VCaP (cell line): ENCODE data around the gene WAPL.
"Not testable (repeated sequence)": the region's sequence is repeated elsewhere in the genome, so short reads cannot be mapped to it uniquely, and the experiment has no call there.

Experiments
- H3K27ac ChIP-seq: fragments of 450-650 bp; 2 replicates; pipeline ENCODE4 v1.5.1; 2017
- TF ChIP-seq, protein P1 (sequence below): fragments of 450-650 bp; conservative IDR thresholded peaks from 2 replicates; pipeline ENCODE4 v1.5.1; 2017; ENCODE audit warnings: mild to moderate bottlenecking, moderate library complexity

The WAPL gene

DNA sequence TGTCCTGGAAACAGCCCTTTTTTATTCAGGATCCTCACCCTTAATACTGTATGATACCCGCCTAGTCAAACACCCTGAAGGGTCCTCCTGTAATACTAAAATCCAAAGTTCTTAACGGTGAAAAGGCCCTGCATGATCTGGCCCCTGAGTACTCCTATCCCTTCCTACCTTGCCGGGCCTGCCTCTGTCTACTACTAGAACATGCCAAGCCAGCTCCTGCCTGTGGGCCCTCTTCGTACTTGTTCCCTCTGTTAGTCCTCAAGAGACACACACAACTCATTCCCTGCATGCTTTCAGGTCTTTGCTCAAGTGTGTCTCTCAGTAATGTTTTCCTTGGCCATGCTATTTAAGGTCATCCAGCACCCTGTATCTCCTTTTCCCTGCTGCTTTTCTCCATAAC is 5.0 kb upstream of the WAPL start:
- TF ChIP-seq, protein P1, sequence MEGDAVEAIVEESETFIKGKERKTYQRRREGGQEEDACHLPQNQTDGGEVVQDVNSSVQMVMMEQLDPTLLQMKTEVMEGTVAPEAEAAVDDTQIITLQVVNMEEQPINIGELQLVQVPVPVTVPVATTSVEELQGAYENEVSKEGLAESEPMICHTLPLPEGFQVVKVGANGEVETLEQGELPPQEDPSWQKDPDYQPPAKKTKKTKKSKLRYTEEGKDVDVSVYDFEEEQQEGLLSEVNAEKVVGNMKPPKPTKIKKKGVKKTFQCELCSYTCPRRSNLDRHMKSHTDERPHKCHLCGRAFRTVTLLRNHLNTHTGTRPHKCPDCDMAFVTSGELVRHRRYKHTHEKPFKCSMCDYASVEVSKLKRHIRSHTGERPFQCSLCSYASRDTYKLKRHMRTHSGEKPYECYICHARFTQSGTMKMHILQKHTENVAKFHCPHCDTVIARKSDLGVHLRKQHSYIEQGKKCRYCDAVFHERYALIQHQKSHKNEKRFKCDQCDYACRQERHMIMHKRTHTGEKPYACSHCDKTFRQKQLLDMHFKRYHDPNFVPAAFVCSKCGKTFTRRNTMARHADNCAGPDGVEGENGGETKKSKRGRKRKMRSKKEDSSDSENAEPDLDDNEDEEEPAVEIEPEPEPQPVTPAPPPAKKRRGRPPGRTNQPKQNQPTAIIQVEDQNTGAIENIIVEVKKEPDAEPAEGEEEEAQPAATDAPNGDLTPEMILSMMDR: no peak

DNA sequence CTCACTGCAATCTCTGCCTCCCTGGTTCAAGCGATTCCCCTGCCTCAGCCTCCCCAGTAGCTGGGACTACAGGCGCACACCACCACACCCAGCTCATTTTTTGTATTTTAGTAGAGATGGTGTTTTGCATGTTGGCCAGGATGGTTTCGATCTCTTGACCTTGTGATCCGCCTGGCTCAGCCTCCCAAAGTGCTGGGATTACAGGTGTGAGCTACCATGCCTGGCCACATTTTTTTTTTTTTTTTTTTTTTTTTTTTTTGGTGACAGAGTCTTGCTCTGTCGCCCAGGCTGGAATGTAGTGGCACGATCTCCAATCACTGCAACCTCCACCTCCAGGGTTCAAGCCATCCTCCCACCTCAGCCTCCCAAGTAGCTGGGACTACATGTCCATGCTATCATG is 4.1 kb upstream of the WAPL start:
- H3K27ac ChIP-seq: not testable (repeated sequence)

More for the DNA sequence above, 5.0 kb upstream of the WAPL start:
- no peak overlapping the region for H3K27ac ChIP-seq

DNA sequence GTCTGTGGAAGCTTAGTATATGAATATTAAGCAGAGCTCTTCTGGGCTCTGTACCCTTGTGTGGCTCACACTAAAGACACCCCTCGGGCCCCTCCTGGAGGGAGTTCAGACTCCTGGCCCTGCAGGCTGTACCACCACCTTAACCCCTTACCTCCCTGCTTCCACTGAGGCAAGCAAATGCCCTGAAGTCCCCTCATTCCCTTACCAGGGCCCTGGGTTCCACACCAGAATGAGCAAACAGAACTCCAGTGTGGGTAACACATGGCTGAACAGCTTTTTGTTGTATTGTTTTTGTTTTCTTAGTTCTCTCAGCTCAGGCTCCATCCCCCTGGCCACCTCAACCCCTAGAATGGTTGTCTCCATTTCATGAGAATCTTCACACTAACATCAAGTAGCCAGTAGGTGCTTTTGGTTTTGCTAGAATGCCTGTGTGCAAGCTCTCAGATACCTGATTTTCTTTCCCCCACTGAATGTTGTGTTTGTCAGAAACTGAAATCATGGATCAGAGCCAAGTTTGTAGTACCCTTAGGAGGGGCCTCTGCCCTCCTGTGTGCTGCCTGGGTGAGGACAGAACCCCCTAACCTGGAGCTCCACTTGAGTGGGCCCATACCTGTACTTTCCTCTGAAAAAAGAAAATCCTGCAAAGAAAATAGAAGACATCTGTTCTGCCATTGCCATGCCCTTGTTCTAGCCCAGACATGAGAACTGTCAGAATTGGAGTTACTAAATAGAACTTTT is 2.8 kb upstream of the WAPL start:
- TF ChIP-seq, protein P1: no peak
- no peak overlapping the region; the same call in 1 of the 2 replicates for H3K27ac ChIP-seq

DNA sequence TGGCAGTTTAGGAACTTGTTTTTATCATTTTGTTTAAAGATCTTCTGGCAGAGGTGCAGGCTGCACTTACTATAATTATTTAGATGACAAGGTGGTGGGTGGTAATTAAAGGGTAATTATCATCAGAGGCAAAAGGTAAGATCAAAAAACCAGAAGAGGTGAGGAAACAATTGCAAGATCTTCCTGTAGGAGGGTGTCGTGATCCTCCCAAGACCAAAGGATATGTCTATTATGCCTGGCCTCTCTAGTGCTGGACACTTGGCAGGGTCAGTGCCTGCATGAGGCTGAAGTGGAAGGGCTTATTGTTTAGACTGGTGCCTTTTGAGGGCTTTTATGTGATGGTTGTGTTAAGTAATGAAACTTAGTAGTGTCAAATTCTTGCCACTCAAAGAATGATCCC is 1.8 kb upstream of the WAPL start:
- TF ChIP-seq, protein P1: peak; percentile 65
- peak overlapping the region; percentile 96 for H3K27ac ChIP-seq

DNA sequence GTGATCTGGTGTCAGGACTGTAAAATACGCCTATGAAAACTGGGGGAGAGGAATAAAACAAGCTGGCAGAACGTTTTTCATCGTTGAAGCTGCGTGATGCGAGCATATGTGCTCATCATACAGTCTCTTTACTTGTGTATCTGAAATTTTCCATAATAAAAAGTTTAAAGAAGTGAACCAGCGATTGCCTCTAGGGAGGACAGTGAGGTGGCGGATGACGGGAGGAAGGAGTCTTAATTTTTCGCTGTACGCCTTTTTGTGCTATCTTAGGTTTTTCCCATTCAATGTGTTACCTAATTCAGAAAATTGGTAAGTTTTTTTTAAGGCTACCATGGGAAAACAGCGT is 891 bp upstream of the WAPL start:
- TF ChIP-seq, protein P1: no peak
- H3K27ac ChIP-seq: peak overlapping the region; percentile 96

DNA sequence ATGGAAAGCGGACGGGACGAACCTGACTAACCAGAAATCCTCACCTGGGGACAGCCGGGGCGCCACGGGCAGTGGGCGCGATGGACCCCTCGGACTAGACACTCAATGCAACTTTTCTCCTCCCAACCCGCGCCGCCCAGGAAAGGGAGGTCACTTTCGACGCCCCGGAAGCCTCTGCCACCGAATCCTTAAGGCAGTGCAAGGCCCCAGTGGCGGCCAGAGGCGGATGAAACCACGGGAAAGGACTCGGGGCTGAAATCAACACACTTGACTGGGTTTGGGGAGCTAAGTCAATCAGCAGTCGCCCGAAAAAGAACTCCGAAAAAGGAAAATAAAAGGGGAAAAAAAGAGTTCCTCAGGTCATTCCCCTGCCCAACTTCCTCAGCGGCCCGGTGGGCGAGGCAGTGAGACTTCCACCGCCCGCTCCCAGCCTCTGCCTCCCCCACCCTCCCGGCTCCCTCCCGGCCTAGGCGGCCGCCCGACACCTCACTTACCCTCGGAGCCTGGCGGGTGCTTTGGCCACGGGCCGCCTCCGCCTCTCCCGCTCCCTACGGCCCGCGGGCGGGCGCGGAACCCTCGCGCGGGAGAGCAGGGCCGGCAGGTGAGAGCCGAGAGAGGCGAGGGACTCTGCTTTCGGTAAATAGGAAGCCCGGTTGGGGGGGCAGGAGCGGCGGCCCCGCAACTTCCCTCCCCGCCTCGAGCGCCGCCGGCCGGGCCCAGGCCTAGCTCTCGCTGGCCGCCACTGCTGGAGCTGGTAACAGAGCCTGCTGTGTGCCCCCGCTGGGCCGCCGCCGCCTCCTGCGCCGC is 518 bp downstream of the WAPL start:
- TF ChIP-seq, protein P1: no peak
- H3K27ac ChIP-seq: peak overlapping the region; percentile 96

DNA sequence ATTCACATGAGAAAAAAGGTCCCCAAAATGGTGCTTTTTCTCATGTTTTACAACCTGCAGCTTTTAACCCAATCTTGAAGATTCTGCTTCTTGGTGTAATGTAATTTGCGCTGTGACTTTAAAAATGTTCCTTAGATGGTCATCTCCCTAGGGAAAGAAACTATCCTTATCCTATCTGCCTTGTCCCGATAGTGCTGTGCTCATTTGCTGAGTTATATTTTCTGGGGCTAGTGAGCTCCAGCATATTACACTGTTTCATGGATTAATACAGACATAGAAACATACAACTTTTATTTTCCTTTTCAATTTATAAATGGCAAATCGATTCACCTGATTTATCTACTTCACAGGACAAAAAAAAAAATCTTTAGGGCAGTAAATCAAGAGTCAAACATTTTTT is 2.8 kb downstream of the WAPL start:
- H3K27ac ChIP-seq: peak overlapping the region; percentile 96; the same call in 1 of the 2 replicates
- TF ChIP-seq, protein P1: no peak

DNA sequence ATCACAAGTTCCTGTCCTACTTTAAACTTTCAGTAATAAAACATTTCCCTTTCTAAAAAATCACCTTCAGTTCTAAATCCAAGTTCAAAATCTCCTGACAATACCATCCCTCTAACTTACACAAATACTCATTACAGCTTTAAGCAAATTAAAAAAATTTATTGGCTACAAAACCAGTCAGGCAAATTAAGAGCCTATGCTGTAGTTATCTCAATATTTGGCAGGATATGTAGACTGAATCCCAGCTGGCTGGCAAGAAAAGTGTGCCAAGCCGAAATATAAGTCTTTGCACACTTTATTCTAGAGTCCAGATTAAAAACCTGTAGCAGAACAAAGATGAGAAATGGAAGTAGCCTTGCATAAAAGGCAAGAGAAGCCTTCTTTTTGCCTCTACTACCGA is 9.5 kb downstream of the WAPL start:
- peak overlapping the region; percentile 81 for H3K27ac ChIP-seq
- TF ChIP-seq, protein P1: no peak
